NT2/D1 (cell line): Measurements from ENCODE around the gene HOXC4.

Experiments used
- SUZ12 ChIP-seq: IDR thresholded peaks from 2 replicates; pipeline ENCODE4 v1.6.1; 2011; ENCODE audit not compliant: insufficient read length, insufficient read depth; ENCODE audit errors: extremely low read depth
- ZNF274 ChIP-seq: IDR thresholded peaks from 2 replicates; pipeline ENCODE4 v1.6.1; 2011; ENCODE audit warnings: mild to moderate bottlenecking, low read depth, low read length

DNA sequence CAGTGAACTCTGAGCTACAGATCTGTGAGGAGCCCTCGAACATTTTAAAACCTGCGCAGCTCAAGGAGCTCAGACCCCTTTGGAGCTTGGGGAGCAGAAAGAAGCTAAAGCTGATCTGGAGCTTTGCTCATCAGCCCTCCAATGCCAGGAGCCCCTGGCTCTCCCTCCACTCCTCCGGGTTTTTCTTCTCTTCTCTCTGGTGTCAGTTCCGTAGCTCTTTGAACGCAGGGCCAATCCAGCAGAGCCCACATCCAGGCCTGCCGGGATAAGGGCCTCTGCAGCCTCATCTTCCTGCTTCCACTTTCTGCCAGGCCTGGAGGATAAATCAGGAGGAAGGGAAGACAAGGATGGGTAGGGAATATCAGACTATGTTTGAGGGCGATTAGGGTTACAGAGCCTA lies 6.0 kb downstream of the HOXC4 start:
- TF ChIP-seq ZNF274 (no peak), SUZ12 (no peak)
